Effector memory CD8-positive, alpha-beta T cell (primary cell): Measurements from ENCODE around the gene BCAP31.

Experiments used
- ATAC-seq: fragments of 150-1000 bp; cut with Tn5 transposase; replicated peaks from 2 replicates; pipeline ENCODE4 v1.10.0; 2021; ENCODE audit warnings: mild to moderate bottlenecking, moderate library complexity
- DNase-seq, 3 experiments: peaks; one replicate each; pipeline ENCODE4 v3.0.0; 2021
- H3K27ac Mint-ChIP-seq, 2 donors: one replicate each; pipeline ENCODE4 v1.8.0; 2022; ENCODE audit warnings: mild to moderate bottlenecking in 2 of 2, mixed read lengths in 2 of 2, moderate library complexity in 2 of 2
- H3K27me3 Mint-ChIP-seq, 2 donors: one replicate each; pipeline ENCODE4 v1.8.0; 2022; ENCODE audit warnings: mixed read lengths in 2 of 2
- H3K36me3 Mint-ChIP-seq: one replicate; pipeline ENCODE4 v1.8.0; 2022; ENCODE audit warnings: mild to moderate bottlenecking, moderate library complexity, mixed read lengths; ENCODE audit not compliant: insufficient read depth
- H3K4me1 Mint-ChIP-seq, 2 donors: one replicate each; pipeline ENCODE4 v1.8.0; 2022; ENCODE audit warnings: low read depth in 2 of 2, mixed read lengths in 2 of 2
- H3K4me3 Mint-ChIP-seq, 2 donors: one replicate each; pipeline ENCODE4 v1.8.0; 2022; ENCODE audit warnings: mild to moderate bottlenecking in 2 of 2, mixed read lengths in 2 of 2, moderate library complexity in 2 of 2
- H3K9me3 Mint-ChIP-seq, 2 donors: one replicate each; pipeline ENCODE4 v1.8.0; 2022; ENCODE audit warnings: mixed read lengths in 2 of 2

Gene BCAP31

DNA sequence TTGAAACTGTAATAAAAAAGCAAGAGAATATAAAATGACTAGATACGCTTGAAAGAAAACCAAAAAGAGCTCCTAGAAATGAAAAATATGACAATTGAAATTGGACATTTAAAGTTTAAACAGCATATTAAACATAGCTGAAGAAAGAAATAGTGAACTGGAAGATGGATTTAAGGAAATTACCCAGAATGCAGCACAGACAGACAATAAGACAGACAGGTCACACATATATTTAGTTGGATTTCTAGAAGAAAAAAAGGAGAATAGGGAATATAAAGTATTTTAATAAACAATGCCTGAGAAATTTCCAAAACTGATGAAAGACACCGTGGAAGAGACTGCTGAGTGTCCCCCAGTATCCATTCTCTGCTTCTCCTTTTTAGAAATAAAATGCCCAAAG lies 70.6 kb downstream of the BCAP31 start:
- Mint-ChIP-seq H3K4me1 (no peaks in the 10 kb centered on the region), H3K27me3 (peaks cover 0 to 19% of the 10 kb centered on the region in 2 donors), H3K27ac (no peak overlapping the region), H3K36me3 (no peaks in the 10 kb centered on the region), H3K4me3 (no peak overlapping the region), H3K9me3 (no peaks in the 10 kb centered on the region)
- DNase-seq (no peak), ATAC-seq (no peak)

DNA sequence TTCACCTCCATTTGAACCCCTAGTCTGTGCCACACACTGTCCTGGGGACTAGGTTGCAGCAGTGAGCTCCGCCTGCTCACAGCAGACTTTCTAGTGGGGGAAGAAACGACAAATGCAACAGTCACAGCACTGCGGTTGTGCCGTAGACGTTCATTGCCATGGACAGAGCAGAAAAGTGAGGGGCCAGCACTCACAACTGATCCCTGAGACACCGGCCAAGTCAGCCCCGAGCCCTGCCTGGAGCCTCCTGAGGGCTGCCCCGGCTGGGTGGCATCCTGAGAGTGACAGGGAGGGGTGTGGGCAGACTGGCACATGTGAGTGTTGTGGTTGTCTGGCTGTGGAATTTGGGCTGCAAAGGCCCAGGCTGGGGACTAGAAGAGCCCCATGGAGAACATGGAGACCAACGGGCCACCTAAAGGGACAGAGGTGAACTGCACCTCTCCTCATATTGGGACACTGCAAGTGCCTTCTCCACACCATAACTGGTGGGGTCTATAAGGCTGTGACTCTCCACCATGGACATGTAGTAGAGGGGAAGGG lies 72.6 kb downstream of the BCAP31 start:
- Mint-ChIP-seq H3K27ac (no peak overlapping the region), H3K36me3 (no peaks in the 10 kb centered on the region), H3K4me1 (no peaks in the 10 kb centered on the region), H3K9me3 (no peaks in the 10 kb centered on the region), H3K4me3 (no peak overlapping the region), H3K27me3 (peaks cover 0 to 10% of the 10 kb centered on the region in 2 donors)
- no peak for ATAC-seq
- no peak for DNase-seq

DNA sequence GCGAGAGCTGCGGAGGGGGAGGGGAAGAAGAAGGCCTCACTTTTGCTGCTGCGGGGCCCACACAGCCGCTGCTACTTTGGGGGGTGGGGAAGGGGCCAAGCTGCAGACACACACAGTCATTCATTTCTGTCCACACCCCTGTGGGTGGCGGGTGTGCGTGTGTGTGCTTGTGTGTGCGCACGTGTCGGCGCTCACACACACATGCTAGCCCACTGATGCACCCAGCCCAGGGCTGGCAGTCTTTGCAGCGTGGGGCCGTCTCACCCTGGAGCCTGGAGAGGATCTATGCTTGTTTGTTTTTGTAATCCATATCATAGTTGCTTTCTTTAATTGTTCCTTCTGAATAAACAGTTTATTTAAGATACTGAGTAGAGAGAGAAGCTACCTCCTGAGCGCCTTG lies 73.2 kb downstream of the BCAP31 start:
- DNase-seq (no peak), ATAC-seq (no peak)
- Mint-ChIP-seq H3K27me3 (peaks cover 0 to 16% of the 10 kb centered on the region in 2 donors), H3K4me1 (no peaks in the 10 kb centered on the region), H3K36me3 (no peaks in the 10 kb centered on the region), H3K4me3 (no peak overlapping the region), H3K27ac (no peak overlapping the region), H3K9me3 (no peaks in the 10 kb centered on the region)
